HepG2 (cell line): ENCODE data around the gene SOX13. TPM values are rescaled to one million over a fixed set of nuclear protein-coding genes. Genes with fewer than 3 reads are reported as not detected.
A peak's percentile ranks its signal among the peaks of the same experiment; 100 is the strongest.

Source experiments
- ATAC-seq: fragments of 200-7000 bp; cut with Tn5 transposase; 3 replicates; pipeline ENCODE4 v1.9.1; 2020; ENCODE audit warnings: mild to moderate bottlenecking, moderate library complexity
- BruUV-seq: library from RNA; stranded (reverse); fragments of 400-500 nt; replicated peaks from 2 replicates; lab custom pipeline; 2021; lab: Mats Ljungman, UMichigan
- CTCF ChIA-PET: fragments of 300-600 bp; formaldehyde crosslinking; extraction: SDS; loops from one replicate; lab custom pipeline; 2021; ENCODE audit warnings: low total read pairs, inconsistent platforms, low intra/inter-chr PET ratio; lab: Yijun Ruan, JAX
- POLR2A ChIA-PET: fragments of 350-600 bp; sonication (Branson Sonifier 250); formaldehyde crosslinking; loops from one replicate; lab custom pipeline; 2020; ENCODE audit warnings: antibody characterized with exemption, inconsistent platforms; lab: Yijun Ruan, JAX
- DNase-seq: peaks from one replicate; pipeline ENCODE4 v3.0.0-alpha.2; 2015; ENCODE audit warnings: low spot score
- FAIRE-seq: peaks from 3 replicates; lab custom pipeline; 2011; peaks lifted over from hg19 to GRCh38; lab: Jason Lieb, UNC
- H2AFZ ChIP-seq: one replicate; pipeline ENCODE4 v1.6.1; 2011; ENCODE audit warnings: low read length, inconsistent platforms
- H3K27ac ChIP-seq: fragments of 300-600 bp; 3 replicates; pipeline ENCODE4 v1.8.0; 2011; ENCODE audit warnings: mixed run types, mild to moderate bottlenecking, mixed read lengths, low read length, inconsistent platforms; ENCODE audit not compliant: insufficient read depth; ENCODE audit errors: extremely low read length
- H3K27me3 ChIP-seq, 2 experiments: fragments of 200-600 bp in 1 of 2; 2 replicates in 1 of 2; 3 replicates in 1 of 2; pipeline versions ENCODE4 v1.6.0 to v1.8.0; 2011; ENCODE audit warnings: low read length in 2 of 2, mild to moderate bottlenecking in 2 of 2, moderate library complexity in 2 of 2, inconsistent platforms in 1 of 2; ENCODE audit not compliant: insufficient read depth in 2 of 2, control insufficient read depth in 1 of 2
- H3K36me3 ChIP-seq, 2 experiments: fragments of 200-600 bp in 1 of 2; replicated peaks in 1 of 2; 2 replicates in 1 of 2; 3 replicates in 1 of 2; pipeline versions ENCODE4 v1.5.1 to v1.8.0; 2011; ENCODE audit warnings: low read length in 2 of 2, inconsistent platforms in 1 of 2; ENCODE audit not compliant: insufficient read depth in 2 of 2, control insufficient read depth in 1 of 2
- H3K4me1 ChIP-seq: 2 replicates; pipeline ENCODE4 v1.5.1; 2012; ENCODE audit warnings: low read length, inconsistent platforms; ENCODE audit not compliant: insufficient read depth
- H3K4me2 ChIP-seq: 2 replicates; pipeline ENCODE4 v1.6.0; 2011; ENCODE audit warnings: low read depth, low read length, inconsistent platforms
- H3K4me3 ChIP-seq, 3 experiments: fragments of 200-600 bp in 1 of 3; sonication (generic), shearing (Covaris generic) in 1 of 3; replicated peaks in 1 of 3; 2 replicates each; pipeline ENCODE4 v1.5.1; 2011 to 2016; ENCODE audit warnings: low read length in 3 of 3, inconsistent platforms in 2 of 3, low read depth in 2 of 3, mild to moderate bottlenecking in 2 of 3, control low read depth in 1 of 3, mixed read lengths in 1 of 3; ENCODE audit not compliant: insufficient read depth in 1 of 3
- H3K79me2 ChIP-seq: one replicate; pipeline ENCODE4 v1.6.1; 2011; ENCODE audit warnings: low read length, inconsistent platforms; ENCODE audit not compliant: insufficient read depth
- H3K9ac ChIP-seq: 2 replicates; pipeline ENCODE4 v1.6.0; 2011; ENCODE audit warnings: mild to moderate bottlenecking, low read depth, low read length, inconsistent platforms; ENCODE audit not compliant: insufficient read depth
- H3K9me3 ChIP-seq: 2 replicates; pipeline ENCODE4 v1.5.1; 2012; ENCODE audit warnings: mild to moderate bottlenecking, low read length
- H4K20me1 ChIP-seq: 2 replicates; pipeline ENCODE4 v1.6.0; 2011; ENCODE audit warnings: inconsistent platforms, mild to moderate bottlenecking, low read length, moderate library complexity; ENCODE audit not compliant: insufficient read depth
- EP300 ChIP-seq, 3 experiments: sonication (generic) in 1 of 3; formaldehyde crosslinking in 1 of 3; IDR thresholded peaks; 2 replicates each; pipeline versions ENCODE4 v1.5.1 to v1.6.1; 2011 to 2020; ENCODE audit warnings: low read depth in 2 of 3, low read length in 2 of 3, borderline replicate concordance in 1 of 3, improper control_type of control experiment in 1 of 3, mild to moderate bottlenecking in 1 of 3, missing genetic modification reagents in 1 of 3, moderate library complexity in 1 of 3
- FOSL2 ChIP-seq: sonication (generic); formaldehyde crosslinking; IDR thresholded peaks from 2 replicates; pipeline ENCODE4 v1.4.0; 2020; ENCODE audit warnings: missing genetic modification reagents
- GATAD2A ChIP-seq: IDR thresholded peaks from 2 replicates; pipeline ENCODE4 v1.6.1; 2016
- REPIN1 ChIP-seq: sonication (generic); formaldehyde crosslinking; IDR thresholded peaks from 2 replicates; pipeline ENCODE4 v1.8.0; 2022; ENCODE audit warnings: missing genetic modification reagents, low read depth, mild to moderate bottlenecking, borderline replicate concordance
- U2AF2 ChIP-seq: fragments of 200-400 bp; formaldehyde crosslinking; IDR thresholded peaks from 2 replicates; pipeline ENCODE4 v1.6.1; 2017; ENCODE audit warnings: low read depth, mild to moderate bottlenecking, low read length
- ZHX2 ChIP-seq, 2 experiments: sonication (generic) in 1 of 2; formaldehyde crosslinking in 1 of 2; IDR thresholded peaks; 2 replicates each; pipeline versions ENCODE4 v1.6.1 to v1.9.0; 2014 to 2022; ENCODE audit warnings: antibody characterized with exemption in 1 of 2, borderline replicate concordance in 1 of 2, inconsistent platforms in 1 of 2, low read depth in 1 of 2, missing genetic modification reagents in 1 of 2
- ZSCAN9 ChIP-seq: IDR thresholded peaks from 2 replicates; pipeline ENCODE4 v1.6.1; 2016; ENCODE audit warnings: borderline replicate concordance
- WGBS: methylation state at CpG from one replicate; pipeline ENCODE4 v1.1.6; 2017; ENCODE audit warnings: low lambda C conversion rate; 5-methylcytosine and 5-hydroxymethylcytosine counted together
- in situ Hi-C: cut with HindIII; loops from 2 replicates; pipeline ENCODE4 v1.10.0; 2017; ENCODE audit warnings: low pct_unique_long_range_greater_than_20kb; ENCODE audit not compliant: extremely low pct_ligation_motif_present
- intact Hi-C: fragments of 100-400 bp; cut with micrococcal nuclease; formaldehyde crosslinking; loops from one replicate; pipeline ENCODE4 v1.10.0; 2022; ENCODE audit not compliant: unreplicated experiment
- polyA plus RNA-seq, 8 experiments: library from polyadenylated mRNA; depleted of rRNA in 3 of 8; stranded (reverse) in 7 of 8; unstranded in 1 of 8; fragments of >200 nt; fragmentation: Illumina TruSeq in 4 of 8; extraction: Trizol in 4 of 8; gene quantifications; 2 replicates each; pipeline versions ENCODE4 v1.2.1 to v1.2.3, GENCODE V29; 2011 to 2016; ENCODE audit warnings: low read depth in 4 of 8, missing spikeins in 1 of 8, mixed read lengths in 1 of 8; ENCODE audit not compliant: insufficient read depth in 1 of 8
- total RNA-seq, 5 experiments: library from RNA; depleted of rRNA; stranded (reverse); fragments of >200 nt; fragmentation: Illumina TruSeq; extraction: Trizol; gene quantifications; 2 replicates each; pipeline ENCODE4 v1.2.3, GENCODE V29; 2016; ENCODE audit warnings: low read depth in 1 of 5
- TF ChIP-seq, protein P1 (sequence below): sonication (generic); formaldehyde crosslinking; IDR thresholded peaks from one replicate; pipeline ENCODE4 v1.5.1; 2020; ENCODE audit warnings: mild to moderate bottlenecking, missing genetic modification reagents; ENCODE audit errors: not compliant biosample characterization

Gene SOX13
- total and polyA plus RNA-seq, 2 of the 13 experiments (the other 11 are each of a cell fraction or from before 2014, with no cell fraction given) = 13.3 to 15.8 TPM

DNA sequence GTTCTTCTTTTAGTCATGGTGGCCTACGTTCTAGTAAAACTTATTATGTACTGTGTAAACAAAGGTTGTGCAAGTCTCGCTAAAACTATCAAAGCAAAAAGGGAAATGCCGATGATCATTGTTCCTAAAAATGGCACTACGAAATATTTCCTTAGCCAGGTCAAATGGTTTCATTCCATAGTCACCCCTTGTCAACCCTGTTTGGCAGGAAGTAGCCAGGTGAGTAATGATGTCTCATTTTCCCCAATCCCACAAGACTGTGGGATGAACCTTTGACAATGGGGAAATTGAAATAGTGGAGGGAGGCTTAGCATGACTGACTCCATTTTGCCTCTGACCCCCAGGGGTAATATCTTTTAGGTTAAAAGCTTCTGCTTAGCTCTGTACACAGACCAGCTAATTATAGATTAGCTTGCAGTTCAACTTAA, 98.8 kb downstream of the SOX13 start:
- no TSS peak for BruUV-seq
- Histone ChIP-seq H3K27me3 (0 out of 5 replicates have a peak, but pooled peaks cover 0 to 7% of the 10 kb centered on the region in 2 experiments), H2AFZ (no peak overlapping the region), H3K4me3 (no peak overlapping the region), H3K9me3 (peaks cover 25% of the 10 kb centered on the region), H3K27ac (no peak overlapping the region), H3K4me2 (no peak overlapping the region), H3K9ac (no peak overlapping the region), H3K4me1 (peaks cover 24% of the 10 kb centered on the region), H3K79me2 (no peaks in the 10 kb centered on the region), H4K20me1 (no peaks in the 10 kb centered on the region), H3K36me3 (no peaks in the 10 kb centered on the region)
- in situ Hi-C loops (no loop called here), intact Hi-C loops (no loop called here)
- ChIA-PET POLR2A (no interaction called here), CTCF (no interaction called here)
- WGBS = 1% methylated on average over 4 of the region's 4 CpGs
- ATAC-seq (0 out of 3 replicates have a peak, but pooled peaks have one; percentile 25), DNase-seq (peak; percentile 80), FAIRE-seq (no peak)
- TF ChIP-seq FOSL2 (CRISPR knock-in tag) (peak; percentile 86), ZSCAN9 (CRISPR knock-in tag) (no peak), EP300 (IDR thresholded peaks at IDR 0.05; ENCODE audit: low read depth in 2 of 2, low read length in 2 of 2) (peak in 1 of 2 experiments; percentile 42; a peak in 1 of 4 replicates), EP300 (CRISPR knock-in tag; IDR thresholded peaks at IDR 0.05; ENCODE audit: borderline replicate concordance) (no peak), GATAD2A (CRISPR knock-in tag) (peak; percentile 33; the same call in 1 of the 2 replicates), REPIN1 (CRISPR knock-in tag) (no peak), U2AF2 (no peak), ZHX2 (IDR thresholded peaks at IDR 0.05; ENCODE audit: low read depth) (no peak), ZHX2 (CRISPR knock-in tag; IDR thresholded peaks at IDR 0.05; ENCODE audit: borderline replicate concordance) (no peak)
- TF ChIP-seq, protein P1, sequence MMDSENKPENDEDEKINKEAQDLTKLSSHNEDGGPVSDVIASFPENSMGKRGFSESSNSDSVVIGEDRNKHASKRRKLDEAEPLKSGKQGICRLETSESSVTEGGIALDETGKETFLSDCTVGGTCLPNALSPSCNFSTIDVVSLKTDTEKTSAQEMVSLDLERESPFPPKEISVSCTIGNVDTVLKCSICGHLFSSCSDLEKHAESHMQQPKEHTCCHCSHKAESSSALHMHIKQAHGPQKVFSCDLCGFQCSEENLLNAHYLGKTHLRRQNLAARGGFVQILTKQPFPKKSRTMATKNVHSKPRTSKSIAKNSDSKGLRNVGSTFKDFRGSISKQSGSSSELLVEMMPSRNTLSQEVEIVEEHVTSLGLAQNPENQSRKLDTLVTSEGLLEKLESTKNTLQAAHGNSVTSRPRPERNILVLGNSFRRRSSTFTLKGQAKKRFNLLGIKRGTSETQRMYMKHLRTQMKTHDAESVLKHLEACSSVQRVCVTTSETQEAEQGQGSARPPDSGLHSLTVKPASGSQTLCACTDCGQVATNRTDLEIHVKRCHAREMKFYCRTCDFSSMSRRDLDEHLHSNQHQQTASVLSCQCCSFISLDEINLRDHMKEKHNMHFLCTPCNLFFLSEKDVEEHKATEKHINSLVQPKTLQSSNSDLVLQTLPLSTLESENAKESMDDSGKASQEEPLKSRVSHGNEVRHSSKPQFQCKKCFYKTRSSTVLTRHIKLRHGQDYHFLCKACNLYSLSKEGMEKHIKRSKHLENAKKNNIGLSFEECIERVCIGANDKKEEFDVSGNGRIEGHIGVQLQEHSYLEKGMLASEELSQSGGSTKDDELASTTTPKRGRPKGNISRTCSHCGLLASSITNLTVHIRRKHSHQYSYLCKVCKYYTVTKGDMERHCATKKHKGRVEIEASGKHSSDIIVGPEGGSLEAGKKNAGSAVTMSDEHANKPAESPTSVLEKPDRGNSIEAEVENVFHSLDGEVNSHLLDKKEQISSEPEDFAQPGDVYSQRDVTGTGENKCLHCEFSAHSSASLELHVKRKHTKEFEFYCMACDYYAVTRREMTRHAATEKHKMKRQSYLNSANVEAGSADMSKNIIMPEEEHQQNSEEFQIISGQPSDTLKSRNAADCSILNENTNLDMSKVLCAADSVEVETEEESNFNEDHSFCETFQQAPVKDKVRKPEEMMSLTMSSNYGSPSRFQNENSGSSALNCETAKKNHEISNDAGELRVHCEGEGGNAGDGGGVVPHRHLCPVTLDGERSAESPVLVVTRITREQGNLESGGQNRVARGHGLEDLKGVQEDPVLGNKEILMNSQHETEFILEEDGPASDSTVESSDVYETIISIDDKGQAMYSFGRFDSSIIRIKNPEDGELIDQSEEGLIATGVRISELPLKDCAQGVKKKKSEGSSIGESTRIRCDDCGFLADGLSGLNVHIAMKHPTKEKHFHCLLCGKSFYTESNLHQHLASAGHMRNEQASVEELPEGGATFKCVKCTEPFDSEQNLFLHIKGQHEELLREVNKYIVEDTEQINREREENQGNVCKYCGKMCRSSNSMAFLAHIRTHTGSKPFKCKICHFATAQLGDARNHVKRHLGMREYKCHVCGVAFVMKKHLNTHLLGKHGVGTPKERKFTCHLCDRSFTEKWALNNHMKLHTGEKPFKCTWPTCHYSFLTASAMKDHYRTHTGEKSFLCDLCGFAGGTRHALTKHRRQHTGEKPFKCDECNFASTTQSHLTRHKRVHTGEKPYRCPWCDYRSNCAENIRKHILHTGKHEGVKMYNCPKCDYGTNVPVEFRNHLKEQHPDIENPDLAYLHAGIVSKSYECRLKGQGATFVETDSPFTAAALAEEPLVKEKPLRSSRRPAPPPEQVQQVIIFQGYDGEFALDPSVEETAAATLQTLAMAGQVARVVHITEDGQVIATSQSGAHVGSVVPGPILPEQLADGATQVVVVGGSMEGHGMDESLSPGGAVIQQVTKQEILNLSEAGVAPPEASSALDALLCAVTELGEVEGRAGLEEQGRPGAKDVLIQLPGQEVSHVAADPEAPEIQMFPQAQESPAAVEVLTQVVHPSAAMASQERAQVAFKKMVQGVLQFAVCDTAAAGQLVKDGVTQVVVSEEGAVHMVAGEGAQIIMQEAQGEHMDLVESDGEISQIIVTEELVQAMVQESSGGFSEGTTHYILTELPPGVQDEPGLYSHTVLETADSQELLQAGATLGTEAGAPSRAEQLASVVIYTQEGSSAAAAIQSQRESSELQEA (CRISPR knock-in tag) = no peak
